GM13977 (cell line): ENCODE data around the gene PKP4.

Source experiments
- DNase-seq: peaks from one replicate; pipeline ENCODE4 v3.0.0; 2012; ENCODE audit warnings: low spot score
- in situ Hi-C: fragments of 300-500 bp; cut with MboI; formaldehyde crosslinking; loops from one replicate; pipeline ENCODE4 v1.12.0; 2022; ENCODE audit warnings: low sequenced_read_pairs, low pct_unique_long_range_greater_than_20kb, mixed read lengths, inconsistent platforms; ENCODE audit not compliant: unreplicated experiment
- TF ChIP-seq, protein P1 (sequence below): IDR thresholded peaks from 2 replicates; pipeline ENCODE4 v1.5.1; 2012; ENCODE audit warnings: mild to moderate bottlenecking, control low read depth; ENCODE audit not compliant: insufficient read depth; ENCODE audit errors: extremely low read depth, missing control alignments

PKP4 gene

DNA sequence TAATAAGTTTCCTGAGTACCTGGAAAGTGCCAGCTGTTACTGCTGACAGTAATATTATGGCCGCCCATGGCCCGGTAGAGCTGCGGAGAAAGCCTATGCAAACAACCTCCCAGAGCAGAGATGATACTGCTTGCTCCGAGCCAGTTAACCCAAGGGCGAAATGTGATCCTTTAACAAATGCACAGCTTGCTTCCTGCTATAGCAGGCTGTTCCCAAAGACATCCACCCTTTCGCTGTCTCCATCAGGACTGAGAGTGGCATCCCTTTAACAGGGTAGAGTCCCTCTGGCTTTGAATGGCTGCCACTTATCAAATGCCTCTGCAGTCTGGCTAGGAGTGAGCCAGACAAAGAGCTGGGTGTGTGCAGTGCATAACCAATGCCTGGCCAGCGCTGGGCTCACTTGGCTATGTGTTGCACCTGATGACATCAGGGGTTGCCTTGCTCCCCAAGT, 268.7 kb downstream of the PKP4 start:
- TF ChIP-seq, protein P1, sequence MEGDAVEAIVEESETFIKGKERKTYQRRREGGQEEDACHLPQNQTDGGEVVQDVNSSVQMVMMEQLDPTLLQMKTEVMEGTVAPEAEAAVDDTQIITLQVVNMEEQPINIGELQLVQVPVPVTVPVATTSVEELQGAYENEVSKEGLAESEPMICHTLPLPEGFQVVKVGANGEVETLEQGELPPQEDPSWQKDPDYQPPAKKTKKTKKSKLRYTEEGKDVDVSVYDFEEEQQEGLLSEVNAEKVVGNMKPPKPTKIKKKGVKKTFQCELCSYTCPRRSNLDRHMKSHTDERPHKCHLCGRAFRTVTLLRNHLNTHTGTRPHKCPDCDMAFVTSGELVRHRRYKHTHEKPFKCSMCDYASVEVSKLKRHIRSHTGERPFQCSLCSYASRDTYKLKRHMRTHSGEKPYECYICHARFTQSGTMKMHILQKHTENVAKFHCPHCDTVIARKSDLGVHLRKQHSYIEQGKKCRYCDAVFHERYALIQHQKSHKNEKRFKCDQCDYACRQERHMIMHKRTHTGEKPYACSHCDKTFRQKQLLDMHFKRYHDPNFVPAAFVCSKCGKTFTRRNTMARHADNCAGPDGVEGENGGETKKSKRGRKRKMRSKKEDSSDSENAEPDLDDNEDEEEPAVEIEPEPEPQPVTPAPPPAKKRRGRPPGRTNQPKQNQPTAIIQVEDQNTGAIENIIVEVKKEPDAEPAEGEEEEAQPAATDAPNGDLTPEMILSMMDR, result no peak
- in situ Hi-C loops, result loop anchor here (25.0 kb wide), 1 partner anchor 688 kb away; no protein-coding TSS in a partner anchor

GRCh38 chr2:158726911-158727592, 270.3 kb downstream of the PKP4 start:
- in situ Hi-C loops, result loop anchor here (25.0 kb wide), 1 partner anchor 690 kb away; no protein-coding TSS in a partner anchor
- no peak for DNase-seq
- TF ChIP-seq, protein P1, result no peak

More for the DNA sequence above, 268.7 kb downstream of the PKP4 start:
- DNase-seq, result no peak

- TF ChIP-seq, protein P1, result no peak
- DNase-seq, result no peak
- in situ Hi-C loops, result loop anchor here (25.0 kb wide), 1 partner anchor 691 kb away; no protein-coding TSS in a partner anchor
Measured at GRCh38 chr2:158728422-158728821, 271.7 kb downstream of the PKP4 start.

DNA sequence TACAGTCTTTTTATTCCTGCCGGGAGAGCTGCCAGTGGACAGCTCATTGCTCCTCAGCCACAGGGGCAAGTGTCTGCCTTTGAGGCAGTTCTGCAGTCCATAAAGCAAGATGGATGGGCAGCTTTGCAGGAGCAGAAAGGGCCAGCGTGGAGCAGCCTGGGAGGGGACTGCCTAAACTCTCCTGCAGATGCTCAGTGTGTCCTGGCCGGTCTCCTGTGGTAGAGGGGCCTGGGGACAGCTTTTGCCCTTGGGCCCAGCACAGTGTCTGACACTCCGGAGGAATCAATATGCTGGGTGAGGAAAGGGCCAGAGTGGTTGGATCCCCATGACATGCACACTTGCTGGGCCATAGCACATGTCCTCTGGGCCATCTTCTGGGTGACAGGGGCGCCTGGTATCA, 272.7 kb downstream of the PKP4 start:
- TF ChIP-seq, protein P1, result no peak
- no peak for DNase-seq
- in situ Hi-C loops, result loop anchor here (25.0 kb wide), 1 partner anchor 692 kb away; no protein-coding TSS in a partner anchor

DNA sequence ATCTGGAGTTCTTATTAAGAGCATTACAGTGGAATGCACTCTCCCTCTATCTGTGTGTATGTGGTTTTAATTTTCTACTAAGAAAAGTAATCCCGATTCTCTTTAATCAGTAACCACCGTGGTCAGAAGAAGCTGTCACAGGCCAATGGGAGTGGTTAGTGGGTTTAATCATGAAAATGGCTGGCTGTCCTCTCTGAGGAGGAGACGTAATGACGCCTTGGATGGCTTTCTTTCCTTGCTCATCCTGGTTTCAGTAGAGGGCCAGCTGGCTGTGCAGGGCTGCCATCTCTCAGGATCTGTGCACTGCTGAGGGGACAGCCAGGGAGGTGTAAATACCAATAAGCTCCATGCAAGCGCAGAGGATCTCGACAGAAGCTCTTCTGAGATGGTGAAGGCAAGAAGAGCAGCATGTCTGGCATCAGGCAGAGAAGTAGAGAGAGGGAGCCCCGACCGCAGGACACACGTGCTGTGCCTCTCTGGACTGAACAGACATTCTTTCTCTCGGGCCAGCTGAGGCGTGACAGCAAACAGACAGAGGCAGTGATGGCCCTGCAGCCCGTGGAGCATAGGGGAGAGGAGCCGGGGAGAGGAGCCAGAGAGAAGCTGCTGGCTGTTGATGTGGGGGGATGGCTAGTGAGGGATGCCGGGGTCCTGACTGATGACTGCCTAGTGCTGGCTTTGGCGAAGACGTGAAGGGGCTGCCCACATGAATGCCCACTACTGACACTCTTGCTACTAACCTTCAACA, 273.3 kb downstream of the PKP4 start:
- TF ChIP-seq, protein P1, result no peak
- no peak for DNase-seq

GRCh38 chr2:158730621-158731140, 273.9 kb downstream of the PKP4 start:
- in situ Hi-C loops, result loop anchor here (25.0 kb wide), 1 partner anchor 693 kb away; no protein-coding TSS in a partner anchor
- TF ChIP-seq, protein P1, result no peak
- DNase-seq, result no peak

More for the DNA sequence above, 273.3 kb downstream of the PKP4 start:
- in situ Hi-C loops, result loop anchor here (25.0 kb wide), 1 partner anchor 693 kb away; no protein-coding TSS in a partner anchor
